ENCODE data around the gene SEL1L3. TPM values are rescaled to one million over a fixed set of nuclear protein-coding genes. Genes with fewer than 3 reads are reported as not detected.

Gene SEL1L3
- total RNA-seq, 2 donors from 2014 or later = 9.5 to 9.7 TPM

GRCh38 chr4:25859429-25860148, 3.2 kb downstream of the SEL1L3 start:
- intact Hi-C loops (cut with DNase I) = no loop called here
- DNase-seq (ENCODE audit: low spot score) = no peak

- intact Hi-C loops (cut with DNase I) = no loop called here
- DNase-seq (ENCODE audit: low spot score) = no peak
Observed at GRCh38 chr4:25857851-25858400, 4.9 kb downstream of the SEL1L3 start.

GRCh38 chr4:25857403-25857802, 5.4 kb downstream of the SEL1L3 start:
- DNase-seq (ENCODE audit: low spot score) = no peak
- intact Hi-C loops (cut with DNase I) = no loop called here

- intact Hi-C loops (cut with DNase I) = no loop called here
- DNase-seq (ENCODE audit: low spot score) = no peak
Observed at GRCh38 chr4:25856756-25857155, 6.0 kb downstream of the SEL1L3 start.

- DNase-seq (ENCODE audit: low spot score) = no peak
- intact Hi-C loops (cut with DNase I) = no loop called here
Observed at GRCh38 chr4:25852103-25852502, 10.7 kb downstream of the SEL1L3 start.

GRCh38 chr4:25847329-25847728, 15.5 kb downstream of the SEL1L3 start:
- intact Hi-C loops (cut with DNase I) = no loop called here
- no peak for DNase-seq (ENCODE audit: low spot score)

GRCh38 chr4:25845841-25846653, 16.7 kb downstream of the SEL1L3 start:
- intact Hi-C loops (cut with DNase I) = no loop called here
- no peak for DNase-seq (ENCODE audit: low spot score)

GRCh38 chr4:25844961-25845712, 17.7 kb downstream of the SEL1L3 start:
- DNase-seq (ENCODE audit: low spot score) = no peak
- intact Hi-C loops (cut with DNase I) = no loop called here

- no peak for DNase-seq (ENCODE audit: low spot score)
Observed at GRCh38 chr4:25843340-25844097, 19.3 kb downstream of the SEL1L3 start.

GRCh38 chr4:25842229-25842845, 20.5 kb downstream of the SEL1L3 start:
- intact Hi-C loops (cut with DNase I) = no loop called here
- DNase-seq (ENCODE audit: low spot score) = no peak

More at GRCh38 chr4:25843340-25844097, 19.3 kb downstream of the SEL1L3 start:
- intact Hi-C loops (cut with DNase I) = no loop called here

- intact Hi-C loops (cut with DNase I) = no loop called here
- no peak for DNase-seq (ENCODE audit: low spot score)
Observed at GRCh38 chr4:25839687-25840086, 23.1 kb downstream of the SEL1L3 start.

GRCh38 chr4:25839233-25839632, 23.6 kb downstream of the SEL1L3 start:
- intact Hi-C loops (cut with DNase I) = no loop called here
- DNase-seq (ENCODE audit: low spot score) = no peak

- intact Hi-C loops (cut with DNase I) = no loop called here
- DNase-seq (ENCODE audit: low spot score) = no peak
Observed at GRCh38 chr4:25838526-25838925, 24.3 kb downstream of the SEL1L3 start.

- intact Hi-C loops (cut with DNase I) = no loop called here
- DNase-seq (ENCODE audit: low spot score) = no peak
Observed at GRCh38 chr4:25837107-25837506, 25.7 kb downstream of the SEL1L3 start.

GRCh38 chr4:25835384-25835783, 27.4 kb downstream of the SEL1L3 start:
- intact Hi-C loops (cut with DNase I) = no loop called here
- no peak for DNase-seq (ENCODE audit: low spot score)

GRCh38 chr4:25834411-25835107, 28.2 kb downstream of the SEL1L3 start:
- DNase-seq (ENCODE audit: low spot score) = no peak
- intact Hi-C loops (cut with DNase I) = no loop called here

GRCh38 chr4:25830548-25830947, 32.2 kb downstream of the SEL1L3 start:
- intact Hi-C loops (cut with DNase I) = no loop called here
- DNase-seq (ENCODE audit: low spot score) = no peak

- intact Hi-C loops (cut with DNase I) = no loop called here
- no peak for DNase-seq (ENCODE audit: low spot score)
Observed at GRCh38 chr4:25827897-25828296, 34.9 kb downstream of the SEL1L3 start.

Measured in posterior vena cava (tissue), 2 donors.